Hair follicle dermal papilla cell (primary cell): Measurements from ENCODE around the gene KRTAP20-4. TPM values are rescaled to one million over a fixed set of nuclear protein-coding genes. Genes with fewer than 3 reads are reported as not detected.

Experiments
- small RNA-seq: library from RNA; depleted of rRNA; stranded (forward); fragments of <200 nt; gene quantifications from one replicate; pipeline ENCODE3, GENCODE V24; 2012
- total RNA-seq: library from RNA; depleted of rRNA; stranded (reverse); fragments of >200 nt; gene quantifications from 2 replicates; pipeline ENCODE4 v1.2.3, GENCODE V29; 2012

The KRTAP20-4 gene
- not detected in 2 replicates for total RNA-seq

GRCh38 chr21:30620522-30620921, at the start of gene KRTAP20-4:
Gene KRTAP20-4 (plus strand): TSS chr21:30620627.

GRCh38 chr21:30590297-30590696, 30.1 kb upstream of the KRTAP20-4 start, which contains the start of gene KRTAP22-2:
Gene KRTAP22-2 (minus strand): TSS chr21:30590397.

GRCh38 chr21:30592140-30592539, 28.3 kb upstream of the KRTAP20-4 start, which contains the start of gene KRTAP6-3:
Gene KRTAP6-3 (plus strand): TSS chr21:30592440. CDS start chr21:30592446, 6 bp downstream.

GRCh38 chr21:30598802-30599201, 21.6 kb upstream of the KRTAP20-4 start, which contains the start of gene KRTAP6-2:
Gene KRTAP6-2 (minus strand): TSS chr21:30598902. CDS start chr21:30598874, 28 bp downstream.

GRCh38 chr21:30600787-30601186, 19.6 kb upstream of the KRTAP20-4 start, which contains the start of gene KRTAP22-1:
Gene KRTAP22-1 (plus strand): TSS chr21:30601087.

GRCh38 chr21:30613836-30614235, 6.6 kb upstream of the KRTAP20-4 start, which contains the start of gene KRTAP6-1:
Gene KRTAP6-1 (minus strand): TSS chr21:30613930. CDS start chr21:30613904, 26 bp downstream.

GRCh38 chr21:30616125-30616524, 4.3 kb upstream of the KRTAP20-4 start, which contains the start of gene KRTAP20-1:
Gene KRTAP20-1 (plus strand): TSS chr21:30616425. CDS start chr21:30616455, 30 bp downstream.

GRCh38 chr21:30634906-30635305, 14.5 kb downstream of the KRTAP20-4 start, which contains the start of gene KRTAP20-2:
Gene KRTAP20-2 (plus strand): TSS chr21:30635206. CDS start chr21:30635264, 58 bp downstream.

GRCh38 chr21:30642564-30642963, 22.1 kb downstream of the KRTAP20-4 start, which contains the start of gene KRTAP20-3:
Gene KRTAP20-3 (plus strand): TSS chr21:30642864.

Small RNAs within 50 kb of the gene (small RNA-seq; reads per million reads assigned to genes)
- gene KRTAP20-1 (not detected), gene KRTAP20-3 (not detected), gene KRTAP20-4 (not detected), gene KRTAP22-1 (not detected), gene KRTAP22-2 (not detected)

Other genes starting within 250 kb of the KRTAP20-4 start
- not detected in 2 replicates for gene KRTAP13-2, start 248.4 kb upstream of the KRTAP20-4 start, total RNA-seq
- not detected in 2 replicates for gene KRTAP13-1, start 224.6 kb upstream of the KRTAP20-4 start, total RNA-seq
- gene KRTAP13-3, start 194.7 kb upstream of the KRTAP20-4 start, total RNA-seq = not detected in 2 replicates
- not detected in 2 replicates for gene KRTAP13-4, start 190.4 kb upstream of the KRTAP20-4 start, total RNA-seq
- gene KRTAP15-1, start 180.4 kb upstream of the KRTAP20-4 start, total RNA-seq = not detected in 2 replicates
- not detected in 2 replicates for gene KRTAP19-1, start 140.3 kb upstream of the KRTAP20-4 start, total RNA-seq
- gene KRTAP19-2, start 133.2 kb upstream of the KRTAP20-4 start, total RNA-seq = not detected in 2 replicates
- not detected in 2 replicates for gene KRTAP19-3, start 128.6 kb upstream of the KRTAP20-4 start, total RNA-seq
- not detected in 2 replicates for gene KRTAP19-4, start 123.5 kb upstream of the KRTAP20-4 start, total RNA-seq
- not detected in 2 replicates for gene KRTAP19-5, start 118.5 kb upstream of the KRTAP20-4 start, total RNA-seq
- not detected in 2 replicates for gene KRTAP19-6, start 78.8 kb upstream of the KRTAP20-4 start, total RNA-seq
- gene KRTAP19-7, start 59.3 kb upstream of the KRTAP20-4 start, total RNA-seq = not detected in 2 replicates
- not detected in 2 replicates for gene KRTAP22-2, start 30.2 kb upstream of the KRTAP20-4 start, total RNA-seq
- not detected in 2 replicates for gene KRTAP6-3, start 28.2 kb upstream of the KRTAP20-4 start, total RNA-seq
- gene KRTAP6-2, start 21.7 kb upstream of the KRTAP20-4 start, total RNA-seq = not detected in 2 replicates
- not detected in 2 replicates for gene KRTAP22-1, start 19.5 kb upstream of the KRTAP20-4 start, total RNA-seq
- gene KRTAP6-1, start 6.7 kb upstream of the KRTAP20-4 start, total RNA-seq = not detected in 2 replicates
- gene KRTAP20-1, start 4.2 kb upstream of the KRTAP20-4 start, total RNA-seq = not detected in 2 replicates
- not detected in 2 replicates for gene KRTAP20-2, start 14.6 kb downstream of the KRTAP20-4 start, total RNA-seq
- not detected in 2 replicates for gene KRTAP20-3, start 22.2 kb downstream of the KRTAP20-4 start, total RNA-seq
- not detected in 2 replicates for gene KRTAP21-3, start 98.2 kb downstream of the KRTAP20-4 start, total RNA-seq
- not detected in 2 replicates for gene KRTAP21-2, start 126.6 kb downstream of the KRTAP20-4 start, total RNA-seq
- not detected in 2 replicates for gene KRTAP21-1, start 134.8 kb downstream of the KRTAP20-4 start, total RNA-seq
- gene KRTAP8-1, start 192.6 kb downstream of the KRTAP20-4 start, total RNA-seq = not detected in 2 replicates
- not detected in 2 replicates for gene KRTAP7-1, start 209.1 kb downstream of the KRTAP20-4 start, total RNA-seq